Measurements from ENCODE around the gene GDF15. TPM values are rescaled to one million over a fixed set of nuclear protein-coding genes. Genes with fewer than 3 reads are reported as not detected.
"Not testable (repeated sequence)": the region's sequence is repeated elsewhere in the genome, so short reads cannot be mapped to it uniquely, and the experiment has no call there.

The GDF15 gene
- total RNA-seq, 2 experiments from 2014 or later, result not detected

GRCh38 chr19:18361646-18362045, 24.3 kb upstream of the GDF15 start:
- H3K36me3 ChIP-seq (ENCODE audit: insufficient read depth, low read length), result peaks cover 46% of the 10 kb centered on the region
- no peaks in the 10 kb centered on the region for H3K9me3 ChIP-seq (ENCODE audit: low read length)
- H3K4me3 ChIP-seq (ENCODE audit: low read depth, low read length, poor library complexity, severe bottlenecking), result no peak overlapping the region
- POLR2A ChIA-PET, result no interaction called here
- CTCF ChIA-PET (ENCODE audit: unreplicated experiment), result no interaction called here
- no peaks in the 10 kb centered on the region for H4K20me1 ChIP-seq (ENCODE audit: insufficient read depth, low read length)
- H3K4me1 ChIP-seq (ENCODE audit: insufficient read depth, low read length, poor library complexity, severe bottlenecking), result peaks cover 9% of the 10 kb centered on the region
- no peaks in the 10 kb centered on the region for H3K79me2 ChIP-seq (ENCODE audit: insufficient read depth, low read depth, low read length)
- no peak for DNase-seq (ENCODE audit: low spot score)
- TF ChIP-seq CTCF (conservative IDR thresholded peaks at IDR 0.05; ENCODE audit: low read length), result no peak
- no peak for TF ChIP-seq EZH2phosphoT487 (IDR thresholded peaks at IDR 0.05; ENCODE audit: borderline replicate concordance, low read depth, low read length)
- no peak overlapping the region for H3K4me2 ChIP-seq (ENCODE audit: low read length)
- BruUV-seq (replicated peaks), result no TSS peak
- no peak overlapping the region for H2AFZ ChIP-seq (ENCODE audit: low read length)
- H3K9me2 ChIP-seq (ENCODE audit: insufficient read depth, low read length), result no peaks in the 10 kb centered on the region
- intact Hi-C loops (cut with micrococcal nuclease; ENCODE audit: unreplicated experiment), result no loop called here
- no peak overlapping the region for H3K27ac ChIP-seq (ENCODE audit: low read depth, low read length, poor library complexity, severe bottlenecking)

- Histone ChIP-seq H2AFZ (ENCODE audit: low read length) (no peak overlapping the region), H3K9me3 (ENCODE audit: low read length) (no peaks in the 10 kb centered on the region), H3K27ac (ENCODE audit: low read depth, low read length, poor library complexity, severe bottlenecking) (no peak overlapping the region), H3K9me2 (ENCODE audit: insufficient read depth, low read length) (no peaks in the 10 kb centered on the region), H3K4me1 (ENCODE audit: insufficient read depth, low read length, poor library complexity, severe bottlenecking) (peaks cover 9% of the 10 kb centered on the region), H3K4me3 (ENCODE audit: low read depth, low read length, poor library complexity, severe bottlenecking) (no peak overlapping the region), H3K79me2 (ENCODE audit: insufficient read depth, low read depth, low read length) (no peaks in the 10 kb centered on the region), H4K20me1 (ENCODE audit: insufficient read depth, low read length) (no peaks in the 10 kb centered on the region), H3K36me3 (ENCODE audit: insufficient read depth, low read length) (peaks cover 32% of the 10 kb centered on the region), H3K4me2 (ENCODE audit: low read length) (no peak overlapping the region)
- CTCF ChIA-PET (ENCODE audit: unreplicated experiment), result no interaction called here
- intact Hi-C loops (cut with micrococcal nuclease; ENCODE audit: unreplicated experiment), result no loop called here
- TF ChIP-seq CTCF (conservative IDR thresholded peaks at IDR 0.05; ENCODE audit: low read length), result no peak
- no peak for TF ChIP-seq EZH2phosphoT487 (IDR thresholded peaks at IDR 0.05; ENCODE audit: borderline replicate concordance, low read depth, low read length)
- BruUV-seq (replicated peaks), result no TSS peak
- no peak for DNase-seq (ENCODE audit: low spot score)
- POLR2A ChIA-PET, result no interaction called here
Measured at GRCh38 chr19:18362934-18363542, 22.9 kb upstream of the GDF15 start.

GRCh38 chr19:18363787-18364186, 22.2 kb upstream of the GDF15 start:
- no peak overlapping the region for H3K27ac ChIP-seq (ENCODE audit: low read depth, low read length, poor library complexity, severe bottlenecking)
- no peaks in the 10 kb centered on the region for H3K9me2 ChIP-seq (ENCODE audit: insufficient read depth, low read length)
- ChIA-PET POLR2A (no interaction called here), CTCF (ENCODE audit: unreplicated experiment) (no interaction called here)
- no peak overlapping the region for H3K4me3 ChIP-seq (ENCODE audit: low read depth, low read length, poor library complexity, severe bottlenecking)
- H2AFZ ChIP-seq (ENCODE audit: low read length), result no peak overlapping the region
- H3K79me2 ChIP-seq (ENCODE audit: insufficient read depth, low read depth, low read length), result no peaks in the 10 kb centered on the region
- H3K36me3 ChIP-seq (ENCODE audit: insufficient read depth, low read length), result peaks cover 30% of the 10 kb centered on the region
- intact Hi-C loops (cut with micrococcal nuclease; ENCODE audit: unreplicated experiment), result no loop called here
- no peaks in the 10 kb centered on the region for H3K9me3 ChIP-seq (ENCODE audit: low read length)
- no peak overlapping the region for H3K4me2 ChIP-seq (ENCODE audit: low read length)
- no peak for TF ChIP-seq EZH2phosphoT487 (IDR thresholded peaks at IDR 0.05; ENCODE audit: borderline replicate concordance, low read depth, low read length)
- no peak for TF ChIP-seq CTCF (conservative IDR thresholded peaks at IDR 0.05; ENCODE audit: low read length)
- BruUV-seq (replicated peaks), result no TSS peak
- H4K20me1 ChIP-seq (ENCODE audit: insufficient read depth, low read length), result no peaks in the 10 kb centered on the region
- no peak for DNase-seq (ENCODE audit: low spot score)
- peaks cover 9% of the 10 kb centered on the region for H3K4me1 ChIP-seq (ENCODE audit: insufficient read depth, low read length, poor library complexity, severe bottlenecking)

- intact Hi-C loops (cut with micrococcal nuclease; ENCODE audit: unreplicated experiment); BruUV-seq (replicated peaks); H3K79me2 ChIP-seq (ENCODE audit: insufficient read depth, low read depth, low read length); H3K4me1 ChIP-seq (ENCODE audit: insufficient read depth, low read length, poor library complexity, severe bottlenecking); H3K4me3 ChIP-seq (ENCODE audit: low read depth, low read length, poor library complexity, severe bottlenecking); DNase-seq (ENCODE audit: low spot score); H4K20me1 ChIP-seq (ENCODE audit: insufficient read depth, low read length); H3K4me2 ChIP-seq (ENCODE audit: low read length); H3K27ac ChIP-seq (ENCODE audit: low read depth, low read length, poor library complexity, severe bottlenecking); H2AFZ ChIP-seq (ENCODE audit: low read length); H3K9me2 ChIP-seq (ENCODE audit: insufficient read depth, low read length); CTCF ChIA-PET (ENCODE audit: unreplicated experiment); POLR2A ChIA-PET; H3K9me3 ChIP-seq (ENCODE audit: low read length): not testable (repeated sequence)
- H3K36me3 ChIP-seq (ENCODE audit: insufficient read depth, low read length), result peaks cover 30% of the 10 kb centered on the region
Measured at GRCh38 chr19:18364277-18364825, 21.6 kb upstream of the GDF15 start.

All from OCI-LY7 (cell line).